ENCODE results near the gene FRMD5.
"Not testable (repeated sequence)": the region's sequence is repeated elsewhere in the genome, so short reads cannot be mapped to it uniquely, and the experiment has no call there.

The FRMD5 gene

GRCh38 chr15:43867096-43867495, 328.0 kb downstream of the FRMD5 start:
- DNase-seq (ENCODE audit: low read depth in 2 of 3, low spot score in 2 of 3) = no peak

- DNase-seq (ENCODE audit: low read depth in 2 of 3, low spot score in 2 of 3) = not testable (repeated sequence)
These were observed 328.4 kb downstream of the FRMD5 start for GRCh38 chr15:43866636-43867035.

GRCh38 chr15:43859546-43859945, 335.5 kb downstream of the FRMD5 start:
- DNase-seq (ENCODE audit: low read depth in 2 of 3, low spot score in 2 of 3) = no peak

DNA sequence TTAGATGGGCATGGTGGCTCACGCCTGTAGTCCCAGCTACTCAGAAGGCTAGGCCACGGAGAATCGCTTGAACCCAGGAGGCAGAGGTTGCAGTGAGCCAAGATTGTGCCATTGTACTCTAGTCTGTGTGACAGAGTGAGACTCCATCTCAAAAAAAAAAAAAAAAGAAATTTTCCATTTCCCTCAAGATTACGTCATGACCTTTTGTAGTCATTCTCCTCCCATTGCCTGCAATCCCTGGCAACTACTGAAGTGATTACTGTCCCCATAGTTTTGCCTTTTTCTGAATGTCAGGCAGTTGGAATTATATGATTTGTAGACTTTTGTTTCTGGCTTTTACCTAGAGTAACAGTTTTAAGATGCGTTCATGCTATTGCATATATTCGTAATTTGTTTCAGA, 340.3 kb downstream of the FRMD5 start:
- no peak for DNase-seq (ENCODE audit: low read depth in 2 of 3, low spot score in 2 of 3)

DNA sequence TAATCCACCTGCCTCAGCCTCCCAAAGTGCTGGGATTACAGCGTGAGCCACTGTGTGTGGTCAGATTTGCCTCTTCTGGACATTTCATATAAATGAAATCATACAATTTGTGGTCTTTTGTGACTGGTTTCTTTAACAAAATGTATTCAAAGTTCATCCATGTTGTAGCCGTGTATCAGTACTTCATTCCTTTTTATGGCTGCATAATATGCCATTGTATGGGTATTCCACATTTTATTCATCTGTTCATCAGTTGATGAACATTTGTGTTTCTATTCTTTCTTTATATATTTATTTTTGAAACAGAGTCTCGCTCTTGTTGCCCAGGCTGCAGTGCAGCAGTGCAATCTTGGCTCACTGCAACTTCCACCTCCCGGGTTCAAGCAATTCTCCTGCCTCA, 342.5 kb downstream of the FRMD5 start:
- no peak for DNase-seq (ENCODE audit: low read depth in 2 of 3, low spot score in 2 of 3)

- DNase-seq (ENCODE audit: low read depth in 2 of 3, low spot score in 2 of 3) = no peak
These were observed 343.8 kb downstream of the FRMD5 start for GRCh38 chr15:43851251-43851650.

GRCh38 chr15:43845421-43845820, 349.6 kb downstream of the FRMD5 start:
- DNase-seq (ENCODE audit: low read depth in 2 of 3, low spot score in 2 of 3) = no peak

DNA sequence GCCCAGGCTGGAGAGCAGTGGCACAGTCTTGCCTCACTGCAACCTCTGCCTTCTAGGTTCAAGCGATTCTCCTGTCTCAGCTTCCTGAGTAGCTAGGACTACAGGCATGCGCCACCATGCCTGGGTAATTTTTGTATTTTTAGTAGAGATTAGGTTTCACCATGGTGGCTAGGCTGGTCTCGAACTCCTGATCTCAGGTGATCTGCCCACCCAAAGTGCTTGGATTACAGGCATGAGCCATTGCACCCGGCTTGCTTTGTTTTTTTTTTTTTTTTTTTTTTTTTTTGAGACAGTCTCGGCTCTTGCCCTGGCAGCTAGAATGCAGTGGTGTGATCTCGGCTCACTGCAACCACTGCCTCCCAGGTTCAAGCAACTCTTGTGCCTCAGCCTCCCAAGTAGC, 362.6 kb downstream of the FRMD5 start:
- not testable (repeated sequence) for DNase-seq (ENCODE audit: low read depth in 2 of 3, low spot score in 2 of 3)

DNA sequence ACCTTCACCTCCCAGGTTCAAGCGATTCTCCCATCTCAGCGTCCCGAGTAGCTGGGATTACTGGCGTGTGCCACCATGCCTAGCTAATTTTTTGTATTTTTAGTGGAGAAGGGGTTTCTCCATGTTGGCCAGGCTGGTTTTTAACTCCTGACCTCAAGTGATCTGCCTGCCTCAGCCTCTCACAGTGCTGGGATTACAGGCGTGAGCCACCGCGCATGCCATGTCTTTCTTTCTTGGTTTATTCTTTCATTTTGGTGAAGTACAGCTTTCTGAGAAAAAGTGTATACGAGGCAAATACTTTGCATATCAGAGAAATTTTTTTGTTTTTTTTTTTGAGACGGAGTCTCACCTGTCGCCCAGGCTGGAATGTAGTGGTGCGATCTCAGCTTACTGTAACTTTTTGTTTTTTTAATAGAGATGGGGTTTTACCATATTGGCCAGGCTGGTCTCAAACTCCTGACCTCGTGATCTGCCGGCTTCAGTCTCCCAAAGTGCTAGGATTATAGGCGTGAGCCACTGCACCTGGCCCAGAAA, 363.5 kb downstream of the FRMD5 start:
- not testable (repeated sequence) for DNase-seq (ENCODE audit: low read depth in 2 of 3, low spot score in 2 of 3)

- not testable (repeated sequence) for DNase-seq (ENCODE audit: low read depth in 2 of 3, low spot score in 2 of 3)
These were observed 364.3 kb downstream of the FRMD5 start for GRCh38 chr15:43830691-43831275.

DNA sequence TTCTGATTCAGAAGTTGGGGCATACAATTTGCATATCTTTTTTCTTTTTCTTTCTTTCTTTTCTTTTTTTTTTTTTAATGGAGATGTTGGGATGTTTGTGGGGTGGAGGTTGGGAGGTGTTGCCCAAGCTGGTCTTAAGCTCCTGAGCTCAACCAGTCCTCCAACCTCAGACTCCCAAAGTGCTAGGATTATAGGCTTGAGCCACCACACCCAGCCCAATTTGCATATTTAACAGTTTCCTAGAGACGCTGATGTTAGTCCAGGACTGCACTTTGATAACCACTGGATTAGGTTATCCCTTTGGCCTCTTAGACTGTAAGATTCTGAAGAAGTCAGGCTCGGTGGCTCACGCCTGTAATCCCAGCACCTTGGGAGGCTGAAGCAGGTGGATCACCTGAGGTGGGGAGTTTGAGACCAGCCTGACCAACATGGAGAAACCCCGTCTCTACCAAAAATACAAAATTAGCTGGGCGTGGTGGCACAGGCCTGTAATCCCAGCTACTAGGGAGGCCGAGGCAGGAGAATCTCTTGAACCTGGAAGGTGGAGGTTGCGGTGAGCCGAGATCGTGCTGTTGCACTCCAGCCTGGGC, 365.0 kb downstream of the FRMD5 start:
- DNase-seq (ENCODE audit: low read depth in 2 of 3, low spot score in 2 of 3) = not testable (repeated sequence)

DNA sequence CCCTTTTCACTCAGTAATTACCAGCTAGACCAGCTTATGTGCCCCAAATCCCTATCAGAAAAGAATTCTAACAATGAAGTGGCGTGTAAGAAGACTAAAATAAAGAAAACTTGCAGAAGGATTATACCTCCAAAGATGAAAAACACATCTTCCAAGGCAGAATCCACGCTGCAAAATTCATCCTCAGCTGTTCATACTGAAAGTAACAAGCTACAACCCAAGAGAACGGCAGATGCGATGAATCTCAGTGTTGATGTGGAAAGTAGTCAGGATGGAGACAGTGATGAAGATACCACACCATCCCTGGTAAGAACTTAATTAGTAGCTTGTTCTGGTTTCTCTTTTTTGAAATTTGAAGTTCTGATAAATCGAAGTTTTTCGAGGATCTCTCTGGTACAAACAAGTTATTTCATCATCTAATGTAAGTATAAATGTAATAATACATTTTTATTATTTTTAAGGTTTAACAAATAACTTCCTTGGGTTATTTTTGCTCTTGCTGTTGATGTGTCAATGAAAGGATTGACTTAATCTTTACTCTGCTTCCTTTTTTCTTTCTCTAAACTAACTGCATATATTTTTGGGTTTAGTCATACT, 366.9 kb downstream of the FRMD5 start:
- no peak for DNase-seq (ENCODE audit: low read depth in 2 of 3, low spot score in 2 of 3)

- DNase-seq (ENCODE audit: low read depth in 2 of 3, low spot score in 2 of 3) = peak; percentile 60 to 72 (median 67)
These were observed 368.3 kb downstream of the FRMD5 start, which contains the start of gene WDR76 for GRCh38 chr15:43826508-43827341. TSS of gene WDR76 (plus strand) at chr15:43827002. CDS start at chr15:43827033, 31 bp downstream.

GRCh38 chr15:43826029-43826507, 369.0 kb downstream of the FRMD5 start:
- DNase-seq (ENCODE audit: low read depth in 2 of 3, low spot score in 2 of 3) = no peak

- DNase-seq (ENCODE audit: low read depth in 2 of 3, low spot score in 2 of 3) = not testable (repeated sequence)
These were observed 369.8 kb downstream of the FRMD5 start for GRCh38 chr15:43825305-43825704.

DNA sequence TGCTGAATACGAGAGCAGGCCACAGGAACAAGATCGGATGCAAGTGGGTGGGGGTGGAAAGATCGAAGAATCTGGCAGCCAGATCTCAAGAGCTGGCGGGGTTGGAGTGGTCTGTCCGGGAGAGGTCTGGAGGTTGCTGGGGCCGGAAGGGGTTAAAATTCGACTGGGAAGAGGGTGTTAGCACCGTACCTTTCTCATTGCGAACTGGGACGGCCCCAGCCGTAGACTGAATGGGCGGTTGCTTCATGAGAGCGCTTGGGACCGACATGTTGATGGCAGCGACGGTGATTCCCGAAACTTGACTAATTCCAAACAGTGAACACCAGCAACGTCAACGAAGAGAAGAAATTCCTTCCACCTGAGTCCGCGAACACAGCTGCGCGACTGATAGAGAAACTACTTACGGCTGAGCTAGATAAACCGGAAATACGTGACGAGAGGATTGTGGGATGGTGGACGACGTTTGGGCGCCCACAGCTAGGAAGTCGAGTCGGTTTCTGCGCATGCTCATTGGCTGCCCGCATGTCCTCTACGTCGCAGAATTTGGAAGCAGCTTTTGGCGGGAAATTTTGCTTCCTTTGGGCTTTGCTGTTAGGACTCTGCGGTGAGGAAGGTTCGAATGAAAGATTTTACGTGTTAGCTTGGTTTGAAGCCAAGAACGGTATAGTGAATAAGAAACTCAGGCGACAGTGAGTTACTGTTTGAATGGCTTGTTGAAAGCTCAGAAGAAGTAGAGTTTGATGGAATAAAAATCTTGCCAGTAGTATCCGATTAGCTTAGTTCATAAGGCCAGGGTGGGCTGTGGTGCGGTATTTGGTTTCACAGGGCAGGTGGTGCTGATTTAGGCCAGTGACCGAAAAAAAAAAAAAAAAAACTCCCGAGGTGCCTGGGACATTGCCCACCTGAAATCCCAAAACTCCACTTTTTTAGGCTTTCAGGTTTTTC, 370.5 kb downstream of the FRMD5 start, which contains the start of gene MFAP1:
Gene MFAP1, minus strand, starts transcription at position 389 of the 945 bp plus-strand sequence. Its CDS starts 121 bp downstream, at position 268.
- peak; percentile 50 to 82 (median 80) for DNase-seq (ENCODE audit: low read depth in 2 of 3, low spot score in 2 of 3)

DNA sequence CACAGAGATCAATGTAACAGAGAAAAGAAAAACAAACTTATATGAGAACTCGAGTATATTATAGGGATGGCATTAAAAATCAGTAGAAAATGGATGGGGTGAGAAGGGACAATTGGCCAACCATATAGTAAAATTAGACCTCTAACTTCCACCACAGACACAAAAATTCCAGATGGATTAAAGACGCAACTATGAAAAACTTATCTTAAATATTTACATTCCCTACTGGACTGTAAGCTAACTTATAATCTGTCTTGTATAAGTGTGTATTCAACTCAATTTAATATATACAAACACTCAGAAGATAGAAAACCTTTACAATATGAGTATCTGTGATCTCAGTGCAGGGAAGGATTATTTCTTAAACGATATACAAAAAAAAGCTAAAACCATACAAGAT, 373.6 kb downstream of the FRMD5 start:
- no peak for DNase-seq (ENCODE audit: low read depth in 2 of 3, low spot score in 2 of 3)
